Ectodermal cell (in vitro differentiated cells): ENCODE data around the gene SPOCK3.

Source experiments
- H3K27ac ChIP-seq: 2 replicates; pipeline ENCODE4 v1.7.0; 2013; ENCODE audit warnings: mild to moderate bottlenecking, low read depth, low read length; ENCODE audit not compliant: insufficient read depth, poor library complexity, severe bottlenecking
- H3K27me3 ChIP-seq: 2 replicates; pipeline ENCODE4 v1.7.0; 2013; ENCODE audit warnings: mild to moderate bottlenecking, low read length; ENCODE audit not compliant: insufficient read depth, control insufficient read depth, poor library complexity, severe bottlenecking
- H3K36me3 ChIP-seq: one replicate; pipeline ENCODE4 v1.7.0; 2013; ENCODE audit warnings: low read length; ENCODE audit not compliant: control insufficient read depth, insufficient read depth
- H3K4me1 ChIP-seq: one replicate; pipeline ENCODE4 v1.7.0; 2013; ENCODE audit warnings: low read length; ENCODE audit not compliant: control insufficient read depth, insufficient read depth
- H3K4me3 ChIP-seq: 2 replicates; pipeline ENCODE4 v1.7.0; 2013; ENCODE audit warnings: low read depth, low read length, control low read depth; ENCODE audit not compliant: insufficient read depth
- H3K9me3 ChIP-seq: 2 replicates; pipeline ENCODE4 v1.7.0; 2013; ENCODE audit warnings: mild to moderate bottlenecking, low read length, moderate library complexity; ENCODE audit not compliant: control insufficient read depth
- WGBS, 2 experiments: methylation state at CpG; one replicate each; pipeline ENCODE4 v1.1.7; 2013; ENCODE audit warnings: missing lambda C conversion rate in 2 of 2; 5-methylcytosine and 5-hydroxymethylcytosine counted together

Gene SPOCK3

DNA sequence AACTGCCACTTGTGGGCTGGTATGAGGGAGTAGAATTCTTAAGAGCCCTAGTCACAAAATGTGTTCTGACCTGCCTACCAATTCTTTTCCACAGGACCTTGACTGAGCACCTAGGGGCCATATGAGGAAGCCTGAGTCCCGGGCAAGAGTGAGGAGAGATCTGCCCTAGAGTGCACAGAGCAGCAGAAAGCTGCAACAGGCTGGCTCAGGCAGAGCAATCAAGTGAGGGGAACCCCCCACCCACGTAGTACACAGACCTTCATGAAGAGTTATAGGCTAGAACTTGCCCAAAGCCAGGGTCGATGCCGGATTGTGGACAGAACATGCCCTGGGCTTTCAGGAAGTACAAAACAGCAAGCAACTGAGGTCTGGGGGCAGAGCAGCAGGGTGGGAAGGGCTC, 117.0 kb downstream of the SPOCK3 start:
- no peaks in the 10 kb centered on the region for H3K36me3 ChIP-seq
- H3K27ac ChIP-seq, result no peak overlapping the region
- 86 to 90% methylated on average over 4 of the region's 4 CpGs for WGBS, 2 experiments
- H3K4me3 ChIP-seq, result no peak overlapping the region
- H3K4me1 ChIP-seq, result no peaks in the 10 kb centered on the region
- H3K9me3 ChIP-seq, result no peaks in the 10 kb centered on the region
- no peaks in the 10 kb centered on the region for H3K27me3 ChIP-seq

DNA sequence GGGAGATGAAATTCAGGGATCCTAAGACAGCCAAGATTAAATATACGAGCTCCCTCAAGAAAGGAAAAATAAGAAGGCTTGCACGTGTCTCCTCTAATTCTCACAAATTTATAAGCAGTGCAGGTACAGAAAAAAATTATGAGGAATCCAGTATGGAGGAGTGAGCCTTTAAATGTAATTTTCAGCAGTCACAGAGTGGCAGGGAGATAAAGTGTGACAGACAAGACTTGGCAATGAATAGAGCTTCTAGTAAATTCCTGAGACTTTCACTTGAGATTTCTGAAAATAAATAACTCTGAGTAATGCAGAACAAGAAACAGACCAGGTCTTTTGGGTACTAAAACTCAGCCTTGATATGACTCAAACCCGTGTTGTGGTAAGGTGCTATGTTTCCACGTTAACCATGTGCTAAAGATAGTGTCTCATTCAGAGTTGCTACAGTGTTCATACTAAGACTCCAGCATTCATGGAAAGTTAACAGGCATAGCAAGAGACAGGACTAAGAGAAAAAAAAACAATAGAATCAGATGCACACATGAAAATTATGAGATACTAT, 119.8 kb downstream of the SPOCK3 start:
- Histone ChIP-seq H3K4me1 (no peaks in the 10 kb centered on the region), H3K27ac (no peak overlapping the region), H3K27me3 (no peaks in the 10 kb centered on the region), H3K9me3 (no peaks in the 10 kb centered on the region), H3K4me3 (no peak overlapping the region), H3K36me3 (no peaks in the 10 kb centered on the region)
- WGBS, 2 experiments, result 93 to 94% methylated on average over 3 to 4 of the region's 4 CpGs

DNA sequence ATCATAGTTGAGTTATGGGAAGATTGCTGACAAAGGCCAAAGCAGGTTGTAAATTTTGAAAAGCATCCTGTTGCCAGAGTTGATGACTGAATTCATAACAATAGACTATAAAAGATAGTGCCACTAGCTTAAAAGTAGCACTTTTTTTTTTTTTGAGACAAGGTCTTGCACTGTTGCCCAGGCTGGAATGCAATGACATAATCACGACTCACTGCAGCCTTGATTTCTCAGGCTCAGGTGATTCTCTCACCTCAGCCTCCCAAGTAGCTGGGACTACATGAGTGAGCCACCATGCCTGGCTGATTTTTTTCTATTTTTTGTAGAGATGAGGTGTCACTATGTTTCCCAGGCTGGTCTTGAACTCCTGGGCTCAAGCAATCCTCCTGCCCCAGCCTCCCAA, 122.7 kb downstream of the SPOCK3 start:
- no peaks in the 10 kb centered on the region for H3K9me3 ChIP-seq
- H3K27me3 ChIP-seq, result no peaks in the 10 kb centered on the region
- no peaks in the 10 kb centered on the region for H3K36me3 ChIP-seq
- H3K4me1 ChIP-seq, result no peaks in the 10 kb centered on the region
- no peak overlapping the region for H3K4me3 ChIP-seq
- no peak overlapping the region for H3K27ac ChIP-seq
- 82 to 88% methylated on average over 1 of the region's 1 CpG for WGBS, 2 experiments

DNA sequence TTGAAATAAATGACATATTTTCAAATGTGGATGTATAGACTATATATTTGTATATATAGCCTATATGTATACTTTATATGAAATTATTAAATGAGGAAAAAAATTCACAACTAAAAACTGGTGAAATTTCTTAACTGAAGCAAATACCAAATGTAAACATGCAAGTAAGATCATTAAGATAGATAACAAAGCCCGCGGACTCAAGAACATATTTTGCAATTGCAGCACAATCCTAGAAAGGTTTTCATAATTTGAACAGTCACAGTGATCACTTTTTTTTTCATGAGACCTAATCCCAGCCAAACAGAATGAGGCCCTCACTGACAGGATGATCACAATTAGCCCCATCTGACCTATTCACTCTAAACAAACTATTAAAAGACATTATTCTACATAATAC, 123.2 kb downstream of the SPOCK3 start:
- Histone ChIP-seq H3K4me3 (no peak overlapping the region), H3K27ac (no peak overlapping the region)
- 98% methylated on average over 2 of the region's 2 CpGs for WGBS, 2 experiments

DNA sequence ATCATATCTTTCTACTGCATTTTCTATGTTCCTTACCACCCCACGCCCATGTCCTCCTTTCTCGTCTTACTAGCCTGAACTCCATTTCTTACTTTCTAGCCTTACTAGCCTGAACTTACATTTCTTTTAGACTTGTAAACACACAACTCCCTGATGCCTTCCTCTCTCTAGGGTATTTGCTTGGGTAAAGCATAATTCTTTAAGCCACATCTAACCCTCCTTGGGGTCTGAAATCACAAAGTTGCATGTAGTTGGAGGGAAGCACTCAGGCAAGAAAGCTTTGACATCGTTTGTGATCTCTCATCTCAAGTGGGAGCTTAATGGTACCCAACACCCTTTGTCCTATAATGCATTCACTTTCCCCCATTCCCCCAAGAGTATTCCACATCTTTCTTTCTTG, 124.4 kb downstream of the SPOCK3 start:
- no peaks in the 10 kb centered on the region for H3K4me1 ChIP-seq
- no peaks in the 10 kb centered on the region for H3K27me3 ChIP-seq
- 89 to 90% methylated on average over 3 of the region's 3 CpGs for WGBS, 2 experiments
- H3K36me3 ChIP-seq, result no peaks in the 10 kb centered on the region
- no peak overlapping the region for H3K4me3 ChIP-seq
- H3K27ac ChIP-seq, result no peak overlapping the region
- no peaks in the 10 kb centered on the region for H3K9me3 ChIP-seq

More for the DNA sequence above, 123.2 kb downstream of the SPOCK3 start:
- H3K27me3 ChIP-seq, result no peaks in the 10 kb centered on the region
- H3K4me1 ChIP-seq, result no peaks in the 10 kb centered on the region
- H3K36me3 ChIP-seq, result no peaks in the 10 kb centered on the region
- no peaks in the 10 kb centered on the region for H3K9me3 ChIP-seq

DNA sequence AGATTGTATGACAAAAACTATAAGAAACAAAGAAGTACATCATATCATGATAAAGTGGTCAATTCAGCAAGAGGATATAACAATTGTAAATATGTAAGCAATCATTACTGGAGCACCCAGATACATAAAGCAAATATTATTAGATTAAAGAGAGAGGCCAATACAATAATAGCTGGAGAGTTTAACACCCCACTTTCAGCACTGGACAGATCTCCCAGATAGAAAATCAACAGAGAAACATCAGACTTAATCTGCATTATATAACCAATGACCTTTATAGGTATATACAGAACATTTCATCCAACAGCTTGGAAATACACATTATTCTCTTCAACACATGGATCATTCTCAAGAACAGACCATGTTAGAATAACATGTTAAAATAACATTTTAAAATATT, 128.4 kb downstream of the SPOCK3 start:
- Histone ChIP-seq H3K4me3 (no peak overlapping the region), H3K9me3 (no peaks in the 10 kb centered on the region), H3K4me1 (no peaks in the 10 kb centered on the region), H3K27ac (no peak overlapping the region), H3K27me3 (no peaks in the 10 kb centered on the region), H3K36me3 (no peaks in the 10 kb centered on the region)

DNA sequence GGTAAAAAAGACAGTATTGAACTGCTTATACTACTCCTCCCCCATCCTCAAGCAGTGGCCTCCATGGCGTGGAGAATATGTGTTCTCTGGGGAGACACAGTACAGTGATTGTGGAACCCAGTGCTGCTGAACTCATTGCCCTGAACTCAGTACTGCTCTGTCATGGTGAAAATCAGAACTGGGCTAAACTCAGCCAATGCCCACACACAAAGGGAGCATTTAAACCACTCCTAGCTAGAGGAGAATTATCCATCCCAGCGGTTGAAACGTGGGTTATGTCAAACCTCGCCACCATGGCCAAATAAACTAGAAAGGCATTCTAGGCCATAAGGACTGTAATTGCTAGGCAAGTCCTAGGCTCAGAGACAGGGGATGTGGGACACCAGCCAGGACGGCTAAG, 131.8 kb downstream of the SPOCK3 start:
- H3K36me3 ChIP-seq, result no peaks in the 10 kb centered on the region
- 90 to 97% methylated on average over 4 to 5 of the region's 5 CpGs for WGBS, 2 experiments
- no peaks in the 10 kb centered on the region for H3K4me1 ChIP-seq

DNA sequence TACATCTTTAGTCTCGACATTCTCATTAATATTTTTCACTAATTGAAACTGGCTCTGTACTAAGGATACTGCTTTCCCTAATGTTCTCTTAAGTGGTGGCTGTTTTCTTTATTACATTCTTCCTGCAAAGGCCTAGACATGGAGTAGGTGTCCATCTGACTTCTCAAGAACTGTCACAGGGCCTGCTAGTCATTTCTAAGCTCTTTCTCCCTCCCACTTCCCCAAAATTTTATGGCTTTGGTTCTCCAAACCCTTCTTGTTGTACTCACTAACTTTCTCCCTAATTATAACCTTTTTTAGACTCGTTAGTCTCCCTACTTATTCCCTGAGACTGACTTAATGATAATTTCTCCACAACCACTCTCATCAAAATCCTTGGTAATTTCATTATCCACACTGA, 133.3 kb downstream of the SPOCK3 start:
- WGBS, 2 experiments, result 91 to 95% methylated on average over 2 of the region's 2 CpGs
- Histone ChIP-seq H3K4me3 (no peak overlapping the region), H3K27ac (no peak overlapping the region), H3K27me3 (no peaks in the 10 kb centered on the region), H3K36me3 (no peaks in the 10 kb centered on the region), H3K9me3 (no peaks in the 10 kb centered on the region), H3K4me1 (no peaks in the 10 kb centered on the region)

More for the DNA sequence above, 131.8 kb downstream of the SPOCK3 start:
- Histone ChIP-seq H3K27ac (no peak overlapping the region), H3K4me3 (no peak overlapping the region), H3K9me3 (no peaks in the 10 kb centered on the region), H3K27me3 (no peaks in the 10 kb centered on the region)

DNA sequence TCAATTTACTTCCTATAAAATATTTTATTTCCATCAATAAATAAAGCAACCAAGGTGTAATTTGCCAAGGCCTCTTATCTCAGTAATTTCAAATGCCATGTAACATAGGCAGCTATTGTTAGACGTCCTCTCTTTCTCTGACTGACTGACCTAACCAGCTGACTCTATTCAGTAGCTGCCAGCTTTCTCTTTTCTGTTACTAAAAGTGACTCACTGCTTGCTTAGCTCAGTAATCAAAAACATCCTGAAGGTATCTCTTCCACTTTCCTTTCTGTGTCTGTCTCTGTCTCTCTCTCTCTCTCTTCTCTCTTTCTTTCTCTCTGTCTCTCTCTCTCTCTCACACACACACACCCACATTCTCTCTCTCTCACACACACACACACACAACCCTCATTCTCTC, 134.2 kb downstream of the SPOCK3 start:
- WGBS, 2 experiments, result 19 to 21% methylated on average over 1 of the region's 1 CpG

DNA sequence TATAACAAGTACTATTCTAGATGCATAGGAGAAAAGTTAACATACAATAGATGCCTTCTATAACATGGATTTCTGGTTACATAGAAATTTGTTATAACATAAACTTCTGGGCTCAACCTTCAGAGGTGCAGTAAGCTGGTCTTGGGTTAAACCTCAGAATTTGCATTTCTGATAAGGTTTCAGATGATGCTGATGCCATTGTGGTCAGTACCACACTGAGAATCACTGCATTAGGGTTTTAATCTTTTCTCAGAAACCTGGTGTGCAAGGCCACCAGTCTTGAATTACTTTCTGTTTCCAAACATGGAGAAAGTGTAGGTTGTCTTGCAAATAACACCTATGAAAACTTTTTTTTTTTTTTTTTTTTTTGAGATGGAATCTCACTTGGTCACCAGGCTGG, 146.2 kb downstream of the SPOCK3 start:
- no peak overlapping the region for H3K27ac ChIP-seq
- no peaks in the 10 kb centered on the region for H3K27me3 ChIP-seq
- H3K4me3 ChIP-seq, result no peak overlapping the region
- no peaks in the 10 kb centered on the region for H3K4me1 ChIP-seq
- no peaks in the 10 kb centered on the region for H3K9me3 ChIP-seq
- H3K36me3 ChIP-seq, result no peaks in the 10 kb centered on the region

More for the DNA sequence above, 134.2 kb downstream of the SPOCK3 start:
- Histone ChIP-seq H3K27me3 (no peaks in the 10 kb centered on the region), H3K4me3 (no peak overlapping the region), H3K36me3 (no peaks in the 10 kb centered on the region), H3K4me1 (no peaks in the 10 kb centered on the region), H3K9me3 (no peaks in the 10 kb centered on the region), H3K27ac (no peak overlapping the region)

DNA sequence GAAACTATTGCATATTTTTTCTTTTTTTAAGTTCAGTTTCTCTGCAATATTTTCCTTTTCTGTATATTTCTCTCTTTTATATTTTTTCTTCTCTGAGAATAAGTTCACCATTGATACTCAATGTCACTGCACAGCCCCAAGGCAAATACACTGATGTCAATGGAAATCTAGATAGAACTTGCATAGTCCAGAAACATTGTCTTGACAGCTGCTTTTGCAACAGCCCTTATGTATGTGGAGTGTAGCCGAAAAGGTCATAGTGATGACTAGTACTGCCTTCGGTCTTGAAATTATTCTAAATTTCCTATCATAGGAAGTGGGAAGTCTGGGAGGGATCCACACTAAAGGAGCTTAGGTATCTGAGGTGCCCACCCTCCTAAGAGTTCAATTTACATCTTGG, 150.0 kb downstream of the SPOCK3 start:
- no peak overlapping the region for H3K27ac ChIP-seq
- H3K36me3 ChIP-seq, result no peaks in the 10 kb centered on the region
- 96 to 100% methylated on average over 2 of the region's 2 CpGs for WGBS, 2 experiments
- H3K9me3 ChIP-seq, result no peaks in the 10 kb centered on the region
- H3K4me3 ChIP-seq, result no peak overlapping the region
- H3K4me1 ChIP-seq, result no peaks in the 10 kb centered on the region
- H3K27me3 ChIP-seq, result no peaks in the 10 kb centered on the region
